MM.1S (cell line): ENCODE results near the gene EXOC7.
"Not testable (repeated sequence)": the region's sequence is repeated elsewhere in the genome, so short reads cannot be mapped to it uniquely, and the experiment has no call there.

Source experiments
- CTCF ChIP-seq: fragments of 300-600 bp; sonication (generic); IDR thresholded peaks from 2 replicates; pipeline ENCODE4 v1.5.1; 2016; ENCODE audit warnings: antibody characterized with exemption, low read length, mixed read lengths
- EZH2 ChIP-seq: fragments of 300-600 bp; sonication (generic); optimal IDR thresholded peaks from 2 replicates; pipeline ENCODE3; 2017; ENCODE audit warnings: low read depth, mild to moderate bottlenecking, antibody characterized with exemption, low read length, mixed read lengths
- EZH2phosphoT487 ChIP-seq: fragments of 300-600 bp; sonication (generic); IDR thresholded peaks from 2 replicates; pipeline ENCODE4 v1.6.1; 2018; ENCODE audit warnings: antibody characterized with exemption, low read length

GRCh38 chr17:76044475-76045007, 59.0 kb downstream of the EXOC7 start:
- not testable (repeated sequence) for TF ChIP-seq CTCF, EZH2, EZH2phosphoT487
